ENCODE measurements around the gene CSNK2A1.
"Not testable (repeated sequence)": the region's sequence is repeated elsewhere in the genome, so short reads cannot be mapped to it uniquely, and the experiment has no call there.

The CSNK2A1 gene

GRCh38 chr20:543369-544152, at the start of gene CSNK2A1:
TSS of gene CSNK2A1 (minus strand) at chr20:543790. CDS start at chr20:508551, 35,239 bp downstream.
- in situ Hi-C loops (cut with MboI; ENCODE audit: low sequenced_read_pairs) = no loop called here

GRCh38 chr20:592506-592905, 48.9 kb upstream of the CSNK2A1 start:
- in situ Hi-C loops (cut with MboI; ENCODE audit: low sequenced_read_pairs) = no loop called here

- in situ Hi-C loops (cut with MboI; ENCODE audit: low sequenced_read_pairs) = no loop called here
Observed at GRCh38 chr20:591941-592340, 48.4 kb upstream of the CSNK2A1 start.

- in situ Hi-C loops (cut with MboI; ENCODE audit: low sequenced_read_pairs) = no loop called here
Observed at GRCh38 chr20:588932-589672, 45.5 kb upstream of the CSNK2A1 start.

- in situ Hi-C loops (cut with MboI; ENCODE audit: low sequenced_read_pairs) = no loop called here
Observed at GRCh38 chr20:588476-588875, 44.9 kb upstream of the CSNK2A1 start.

GRCh38 chr20:584971-585301, 41.3 kb upstream of the CSNK2A1 start:
- in situ Hi-C loops (cut with MboI; ENCODE audit: low sequenced_read_pairs) = loop anchor here (5.0 kb wide), 1 partner anchor 47 kb away; no protein-coding TSS in a partner anchor

- in situ Hi-C loops (cut with MboI; ENCODE audit: low sequenced_read_pairs) = loop anchor here (5.0 kb wide), 1 partner anchor 48 kb away; no protein-coding TSS in a partner anchor
Observed at GRCh38 chr20:584161-584970, 40.8 kb upstream of the CSNK2A1 start.

GRCh38 chr20:582204-582603, 38.6 kb upstream of the CSNK2A1 start:
- in situ Hi-C loops (cut with MboI; ENCODE audit: low sequenced_read_pairs) = loop anchor here (5.0 kb wide), 1 partner anchor 50 kb away; no protein-coding TSS in a partner anchor

GRCh38 chr20:578940-579690, 35.5 kb upstream of the CSNK2A1 start:
- in situ Hi-C loops (cut with MboI; ENCODE audit: low sequenced_read_pairs) = not testable (repeated sequence)

GRCh38 chr20:577167-577791, 33.7 kb upstream of the CSNK2A1 start:
- in situ Hi-C loops (cut with MboI; ENCODE audit: low sequenced_read_pairs) = no loop called here

- in situ Hi-C loops (cut with MboI; ENCODE audit: low sequenced_read_pairs) = no loop called here
Observed at GRCh38 chr20:576156-576555, 32.6 kb upstream of the CSNK2A1 start.

- in situ Hi-C loops (cut with MboI; ENCODE audit: low sequenced_read_pairs) = no loop called here
Observed at GRCh38 chr20:575230-575629, 31.6 kb upstream of the CSNK2A1 start.

GRCh38 chr20:574297-574942, 30.8 kb upstream of the CSNK2A1 start:
- in situ Hi-C loops (cut with MboI; ENCODE audit: low sequenced_read_pairs) = no loop called here

GRCh38 chr20:573414-574296, 30.1 kb upstream of the CSNK2A1 start:
- in situ Hi-C loops (cut with MboI; ENCODE audit: low sequenced_read_pairs) = no loop called here

- in situ Hi-C loops (cut with MboI; ENCODE audit: low sequenced_read_pairs) = no loop called here
Observed at GRCh38 chr20:572727-573126, 29.1 kb upstream of the CSNK2A1 start.

GRCh38 chr20:571754-572441, 28.3 kb upstream of the CSNK2A1 start:
- in situ Hi-C loops (cut with MboI; ENCODE audit: low sequenced_read_pairs) = no loop called here

- in situ Hi-C loops (cut with MboI; ENCODE audit: low sequenced_read_pairs) = no loop called here
Observed at GRCh38 chr20:568673-569415, 25.3 kb upstream of the CSNK2A1 start.
